Right lobe of liver (tissue), 4 donors: ENCODE data around the gene NPIPA3.

Experiments used
- POLR2A ChIP-seq: fragments of 450-650 bp; IDR thresholded peaks from one replicate; pipeline ENCODE4 v1.6.1; 2017; ENCODE audit warnings: antibody characterized with exemption, mild to moderate bottlenecking
- TF ChIP-seq, protein P1 (sequence below), 4 donors: fragments of 200-600 bp in 3 of 4; fragments of 450-650 bp in 1 of 4; IDR thresholded peaks; one replicate each; pipeline versions ENCODE4 v1.5.1 to v1.8.0; 2016 to 2022; ENCODE audit warnings: antibody characterized with exemption in 4 of 4, mild to moderate bottlenecking in 2 of 4
- donor health status: DM: no; HTN: no; CAD: no.
- donor health status: DM: no; HTN: no; CAD: no.
- donor health status: DM: no; HTN: yes; CAD: no.

DNA sequence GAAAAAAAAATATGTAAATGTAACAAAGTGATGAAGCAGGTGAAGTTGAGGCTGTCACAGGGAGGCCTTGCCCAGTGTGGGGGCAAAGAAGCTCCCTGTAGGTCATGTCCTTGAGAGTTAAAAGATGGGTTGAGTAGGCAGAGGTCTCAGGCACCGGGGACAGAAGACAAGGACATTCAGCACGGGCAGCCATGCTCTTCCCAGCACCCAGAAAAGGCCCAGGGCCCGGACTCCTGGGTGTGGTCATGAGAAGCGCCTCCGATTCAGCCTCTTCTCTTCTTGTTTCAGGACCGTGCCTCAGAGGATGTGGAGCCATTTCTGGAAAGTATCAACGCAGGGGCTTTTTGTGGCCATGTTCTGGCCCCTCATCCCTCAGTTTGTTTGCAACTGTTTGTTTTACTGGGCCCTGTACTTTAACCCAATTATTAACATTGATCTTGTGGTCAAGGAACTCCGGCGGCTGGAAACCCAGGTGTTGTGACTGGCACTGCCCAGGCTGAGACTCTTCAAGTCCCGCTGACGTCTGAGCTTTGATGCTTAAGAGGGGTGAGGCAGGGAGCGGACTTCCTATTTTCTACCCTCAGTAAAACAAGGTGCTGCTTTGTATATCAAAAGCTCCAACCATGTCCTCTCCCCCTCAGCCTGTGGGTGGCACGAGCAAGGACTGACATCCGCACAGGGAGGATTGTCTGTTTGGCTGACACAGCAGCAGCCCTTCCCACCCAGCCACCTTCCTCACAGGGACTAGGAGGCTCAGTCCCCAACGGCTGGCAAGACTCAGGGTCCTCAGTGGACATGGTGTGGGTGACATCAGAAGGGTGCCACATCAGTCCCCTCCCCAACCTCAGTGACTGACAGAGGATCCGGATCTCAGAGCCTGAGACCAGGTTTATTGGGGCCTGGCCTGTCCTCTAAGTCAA lies 35.6 kb upstream of the NPIPA3 start:
- TF ChIP-seq, protein P1, sequence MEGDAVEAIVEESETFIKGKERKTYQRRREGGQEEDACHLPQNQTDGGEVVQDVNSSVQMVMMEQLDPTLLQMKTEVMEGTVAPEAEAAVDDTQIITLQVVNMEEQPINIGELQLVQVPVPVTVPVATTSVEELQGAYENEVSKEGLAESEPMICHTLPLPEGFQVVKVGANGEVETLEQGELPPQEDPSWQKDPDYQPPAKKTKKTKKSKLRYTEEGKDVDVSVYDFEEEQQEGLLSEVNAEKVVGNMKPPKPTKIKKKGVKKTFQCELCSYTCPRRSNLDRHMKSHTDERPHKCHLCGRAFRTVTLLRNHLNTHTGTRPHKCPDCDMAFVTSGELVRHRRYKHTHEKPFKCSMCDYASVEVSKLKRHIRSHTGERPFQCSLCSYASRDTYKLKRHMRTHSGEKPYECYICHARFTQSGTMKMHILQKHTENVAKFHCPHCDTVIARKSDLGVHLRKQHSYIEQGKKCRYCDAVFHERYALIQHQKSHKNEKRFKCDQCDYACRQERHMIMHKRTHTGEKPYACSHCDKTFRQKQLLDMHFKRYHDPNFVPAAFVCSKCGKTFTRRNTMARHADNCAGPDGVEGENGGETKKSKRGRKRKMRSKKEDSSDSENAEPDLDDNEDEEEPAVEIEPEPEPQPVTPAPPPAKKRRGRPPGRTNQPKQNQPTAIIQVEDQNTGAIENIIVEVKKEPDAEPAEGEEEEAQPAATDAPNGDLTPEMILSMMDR (IDR thresholded peaks at IDR 0.05): no peak
- TF ChIP-seq POLR2A: no peak
